MM.1S (cell line): ENCODE data around the gene MMP24.

Source experiments
- CTCF ChIP-seq: fragments of 300-600 bp; sonication (generic); IDR thresholded peaks from 2 replicates; pipeline ENCODE4 v1.5.1; 2016; ENCODE audit warnings: antibody characterized with exemption, low read length, mixed read lengths
- EZH2 ChIP-seq: fragments of 300-600 bp; sonication (generic); optimal IDR thresholded peaks from 2 replicates; pipeline ENCODE3; 2017; ENCODE audit warnings: low read depth, mild to moderate bottlenecking, antibody characterized with exemption, low read length, mixed read lengths
- EZH2phosphoT487 ChIP-seq: fragments of 300-600 bp; sonication (generic); IDR thresholded peaks from 2 replicates; pipeline ENCODE4 v1.6.1; 2018; ENCODE audit warnings: antibody characterized with exemption, low read length

DNA sequence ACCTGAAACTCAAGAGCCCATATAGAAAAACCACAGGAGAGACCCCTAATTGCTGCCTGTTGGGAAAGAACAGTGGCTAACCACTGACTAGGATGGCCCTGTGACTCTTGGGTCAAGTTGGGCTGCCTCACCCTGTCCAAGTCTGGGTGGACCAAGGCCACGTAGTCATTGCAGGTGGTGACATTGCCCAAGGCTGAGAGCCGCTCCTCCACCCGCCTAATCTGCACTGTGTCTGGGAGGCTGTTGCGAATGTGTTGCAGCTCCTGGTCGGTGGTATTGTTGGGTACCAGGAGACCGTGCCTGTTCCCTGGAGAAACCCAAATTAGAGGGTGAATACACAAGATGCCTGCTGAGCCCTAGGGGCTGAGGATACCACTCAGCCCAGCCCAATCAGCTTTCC is 54.0 kb downstream of the MMP24 start:
- no peak for TF ChIP-seq CTCF
- no peak for TF ChIP-seq EZH2phosphoT487
- no peak for TF ChIP-seq EZH2
